ENCODE data around the gene NF1. TPM values are rescaled to one million over a fixed set of nuclear protein-coding genes. Genes with fewer than 3 reads are reported as not detected.
"Not testable (repeated sequence)": the region's sequence is repeated elsewhere in the genome, so short reads cannot be mapped to it uniquely, and the experiment has no call there.

The NF1 gene
- polyA plus RNA-seq, 3 donors from 2014 or later, result 2.1 to 4.7 (median 3.5) TPM

- no peak for DNase-seq
- Mint-ChIP-seq H3K4me1 (no peaks in the 10 kb centered on the region), H3K27me3 (ENCODE audit: low read depth in 3 of 3) (no peaks in the 10 kb centered on the region), H3K4me3 (no peak overlapping the region), H3K36me3 (peaks cover 8 to 21% (median 9%) of the 10 kb centered on the region in 3 donors), H3K27ac (no peak overlapping the region), H3K9me3 (no peaks in the 10 kb centered on the region)
Observed at GRCh38 chr17:31339906-31340661, 245.3 kb downstream of the NF1 start.

DNA sequence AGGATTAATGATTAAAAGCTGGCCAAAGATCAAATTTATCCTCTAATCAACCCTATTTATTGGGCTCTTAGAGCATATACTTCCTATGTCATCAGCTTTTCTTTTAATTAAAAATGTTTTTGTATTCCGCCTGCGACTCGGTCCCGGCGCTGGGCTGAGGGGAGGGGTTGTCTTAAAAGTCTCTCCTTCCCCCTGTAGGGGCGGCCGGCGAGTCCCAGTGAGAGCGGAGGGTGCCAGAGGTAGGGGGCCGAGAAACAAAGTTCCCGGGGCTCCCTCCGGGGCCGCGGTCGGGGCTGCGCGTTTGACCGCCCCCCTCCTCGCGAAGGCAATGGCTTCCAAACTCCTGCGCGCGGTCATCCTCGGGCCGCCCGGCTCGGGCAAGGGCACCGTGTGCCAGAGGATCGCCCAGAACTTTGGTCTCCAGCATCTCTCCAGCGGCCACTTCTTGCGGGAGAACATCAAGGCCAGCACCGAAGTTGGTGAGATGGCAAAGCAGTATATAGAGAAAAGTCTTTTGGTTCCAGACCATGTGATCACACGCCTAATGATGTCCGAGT lies 250.5 kb downstream of the NF1 start:
- peaks cover 7 to 20% (median 14%) of the 10 kb centered on the region in 3 donors for H3K36me3 Mint-ChIP-seq
- DNase-seq; H3K27ac Mint-ChIP-seq; H3K4me3 Mint-ChIP-seq; H3K9me3 Mint-ChIP-seq; H3K27me3 Mint-ChIP-seq (ENCODE audit: low read depth in 3 of 3); H3K4me1 Mint-ChIP-seq: not testable (repeated sequence)

DNA sequence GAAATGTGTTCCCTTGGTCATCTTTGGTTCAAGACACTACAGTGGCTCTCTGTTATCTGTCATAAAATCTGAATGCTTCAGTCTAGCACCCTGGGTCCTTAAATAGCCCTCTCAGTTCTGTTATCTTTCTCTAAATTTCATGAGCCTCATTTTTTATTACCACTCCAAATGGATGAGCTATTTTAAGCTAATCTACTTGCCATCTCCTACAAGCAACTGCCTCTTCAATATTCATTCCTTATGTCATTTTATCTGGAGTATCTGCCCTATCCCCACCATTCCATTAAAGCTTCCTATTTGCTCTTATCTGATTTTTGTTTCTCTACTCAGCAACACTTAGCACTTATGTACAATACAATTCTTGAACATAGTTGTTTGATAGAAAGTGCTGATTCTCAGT lies 254.7 kb downstream of the NF1 start:
- H3K36me3 Mint-ChIP-seq, result peaks cover 13 to 32% (median 29%) of the 10 kb centered on the region in 3 donors

GRCh38 chr17:31355935-31356334 lies 261.2 kb downstream of the NF1 start:
- no peaks in the 10 kb centered on the region for H3K4me1 Mint-ChIP-seq
- no peak overlapping the region for H3K27ac Mint-ChIP-seq
- DNase-seq, result no peak
- H3K4me3 Mint-ChIP-seq, result no peak overlapping the region
- H3K27me3 Mint-ChIP-seq (ENCODE audit: low read depth in 3 of 3), result no peaks in the 10 kb centered on the region
- peaks cover 26 to 58% (median 40%) of the 10 kb centered on the region in 3 donors for H3K36me3 Mint-ChIP-seq
- H3K9me3 Mint-ChIP-seq, result no peaks in the 10 kb centered on the region

More for the DNA sequence above, 254.7 kb downstream of the NF1 start:
- peaks cover 0 to 3% of the 10 kb centered on the region in 2 donors for H3K4me1 Mint-ChIP-seq
- H3K27me3 Mint-ChIP-seq (ENCODE audit: low read depth in 3 of 3), result no peaks in the 10 kb centered on the region
- H3K9me3 Mint-ChIP-seq, result no peaks in the 10 kb centered on the region
- DNase-seq, result no peak
- H3K27ac Mint-ChIP-seq, result no peak overlapping the region
- no peak overlapping the region for H3K4me3 Mint-ChIP-seq

GRCh38 chr17:31357091-31357490 lies 262.3 kb downstream of the NF1 start:
- H3K4me1 Mint-ChIP-seq, result no peaks in the 10 kb centered on the region
- H3K36me3 Mint-ChIP-seq, result peaks cover 29 to 61% (median 41%) of the 10 kb centered on the region in 3 donors
- DNase-seq, result no peak
- H3K9me3 Mint-ChIP-seq, result no peaks in the 10 kb centered on the region
- H3K27ac Mint-ChIP-seq, result no peak overlapping the region
- H3K27me3 Mint-ChIP-seq (ENCODE audit: low read depth in 3 of 3), result peaks cover 0 to 2% (median 0%) of the 10 kb centered on the region in 3 donors
- H3K4me3 Mint-ChIP-seq, result no peak overlapping the region

- Mint-ChIP-seq H3K27me3 (ENCODE audit: low read depth in 3 of 3) (peaks cover 0 to 2% (median 0%) of the 10 kb centered on the region in 3 donors), H3K27ac (no peak overlapping the region), H3K4me1 (no peaks in the 10 kb centered on the region), H3K4me3 (no peak overlapping the region), H3K9me3 (no peaks in the 10 kb centered on the region), H3K36me3 (peaks cover 29 to 67% (median 37%) of the 10 kb centered on the region in 3 donors)
- no peak for DNase-seq
Observed at GRCh38 chr17:31357839-31358394, 263.1 kb downstream of the NF1 start.

DNA sequence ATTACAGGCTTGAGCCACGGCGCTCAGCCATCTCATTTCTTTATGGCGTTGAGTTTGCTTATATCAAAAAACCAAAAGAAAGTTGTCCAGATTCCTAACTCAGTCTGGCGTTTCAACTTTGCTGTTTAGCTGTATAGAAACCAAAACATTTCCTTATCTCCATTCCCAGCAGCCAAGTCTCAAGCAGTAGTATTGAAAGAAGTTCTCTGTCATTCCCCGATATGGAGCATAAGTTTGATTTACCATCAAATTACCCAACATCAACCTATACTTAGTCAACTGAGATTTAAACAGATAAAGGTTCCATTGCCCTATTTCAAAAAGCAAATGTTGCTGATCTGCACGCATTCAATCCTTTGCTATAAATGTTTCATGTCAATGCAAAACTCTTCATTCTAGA lies 269.2 kb downstream of the NF1 start:
- Mint-ChIP-seq H3K4me3 (no peak overlapping the region), H3K27ac (no peak overlapping the region), H3K27me3 (ENCODE audit: low read depth in 3 of 3) (peaks cover 0 to 2% (median 0%) of the 10 kb centered on the region in 3 donors), H3K4me1 (no peaks in the 10 kb centered on the region), H3K36me3 (peaks cover 22 to 41% (median 30%) of the 10 kb centered on the region in 3 donors), H3K9me3 (no peaks in the 10 kb centered on the region)
- no peak for DNase-seq

GRCh38 chr17:31366088-31366487 lies 271.3 kb downstream of the NF1 start:
- no peaks in the 10 kb centered on the region for H3K9me3 Mint-ChIP-seq
- H3K36me3 Mint-ChIP-seq, result peaks cover 14 to 24% (median 20%) of the 10 kb centered on the region in 3 donors
- H3K27ac Mint-ChIP-seq, result peak overlapping the region in 1 of 6 donors; percentile 23
- no peak overlapping the region for H3K4me3 Mint-ChIP-seq
- H3K27me3 Mint-ChIP-seq (ENCODE audit: low read depth in 3 of 3), result peaks cover 0 to 2% (median 0%) of the 10 kb centered on the region in 3 donors
- no peak for DNase-seq
- no peaks in the 10 kb centered on the region for H3K4me1 Mint-ChIP-seq

DNA sequence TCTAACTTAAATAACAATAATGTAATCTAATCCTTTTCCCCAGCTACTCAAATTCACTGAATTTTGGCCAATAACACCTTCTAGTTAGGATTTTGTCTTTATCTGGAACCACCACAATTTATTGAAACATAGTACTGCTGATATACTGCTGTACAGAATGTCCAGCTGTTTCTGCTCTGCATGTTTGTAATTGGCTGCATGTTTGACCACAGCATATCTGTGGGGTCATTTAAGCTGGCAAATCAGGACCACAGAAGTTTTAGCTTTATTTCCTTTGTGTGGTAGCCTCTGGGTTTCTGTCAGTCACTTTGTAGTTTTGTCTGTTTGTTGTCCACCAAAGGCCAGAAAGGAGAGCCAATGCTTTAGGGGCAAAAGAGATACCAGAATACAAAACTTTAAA lies 274.5 kb downstream of the NF1 start:
- Mint-ChIP-seq H3K36me3 (peaks cover 5 to 9% (median 8%) of the 10 kb centered on the region in 3 donors), H3K27ac (peak overlapping the region in 1 of 6 donors; percentile 39), H3K27me3 (ENCODE audit: low read depth in 3 of 3) (no peaks in the 10 kb centered on the region), H3K9me3 (no peaks in the 10 kb centered on the region), H3K4me3 (no peak overlapping the region), H3K4me1 (peaks cover 0 to 2% of the 10 kb centered on the region in 2 donors)
- no peak for DNase-seq

DNA sequence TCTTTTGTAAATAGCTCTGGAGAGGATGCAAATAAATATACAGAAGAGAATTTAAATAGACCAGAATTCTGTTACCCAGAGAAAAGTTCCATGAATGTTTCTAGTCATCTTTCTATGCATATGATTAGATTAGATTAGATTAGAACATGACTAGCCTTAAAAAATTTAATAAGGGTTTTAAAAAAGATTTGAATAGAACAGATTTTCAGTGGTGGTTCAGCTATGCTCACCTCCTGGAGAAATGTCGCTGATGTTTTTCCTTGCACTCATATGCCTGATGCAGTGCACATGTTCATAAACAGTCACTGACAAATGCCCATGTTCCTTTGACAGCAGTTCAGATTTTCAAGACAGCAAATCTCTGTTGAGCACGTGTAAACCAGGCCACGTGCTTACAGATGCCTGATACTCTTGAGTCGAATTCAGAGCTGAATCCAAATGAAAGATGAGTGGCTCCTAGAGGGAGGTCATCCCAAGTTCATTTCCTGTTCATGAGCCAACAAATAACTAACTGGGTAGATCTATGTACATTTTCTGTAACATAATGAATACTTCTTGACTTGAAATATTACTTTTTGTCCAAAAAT lies 276.8 kb downstream of the NF1 start:
- Mint-ChIP-seq H3K36me3 (peaks cover 4 to 7% (median 5%) of the 10 kb centered on the region in 3 donors), H3K4me3 (no peak overlapping the region), H3K9me3 (no peaks in the 10 kb centered on the region), H3K27ac (no peak overlapping the region), H3K4me1 (peaks cover 0 to 2% of the 10 kb centered on the region in 2 donors), H3K27me3 (ENCODE audit: low read depth in 3 of 3) (no peaks in the 10 kb centered on the region)
- DNase-seq, result no peak

DNA sequence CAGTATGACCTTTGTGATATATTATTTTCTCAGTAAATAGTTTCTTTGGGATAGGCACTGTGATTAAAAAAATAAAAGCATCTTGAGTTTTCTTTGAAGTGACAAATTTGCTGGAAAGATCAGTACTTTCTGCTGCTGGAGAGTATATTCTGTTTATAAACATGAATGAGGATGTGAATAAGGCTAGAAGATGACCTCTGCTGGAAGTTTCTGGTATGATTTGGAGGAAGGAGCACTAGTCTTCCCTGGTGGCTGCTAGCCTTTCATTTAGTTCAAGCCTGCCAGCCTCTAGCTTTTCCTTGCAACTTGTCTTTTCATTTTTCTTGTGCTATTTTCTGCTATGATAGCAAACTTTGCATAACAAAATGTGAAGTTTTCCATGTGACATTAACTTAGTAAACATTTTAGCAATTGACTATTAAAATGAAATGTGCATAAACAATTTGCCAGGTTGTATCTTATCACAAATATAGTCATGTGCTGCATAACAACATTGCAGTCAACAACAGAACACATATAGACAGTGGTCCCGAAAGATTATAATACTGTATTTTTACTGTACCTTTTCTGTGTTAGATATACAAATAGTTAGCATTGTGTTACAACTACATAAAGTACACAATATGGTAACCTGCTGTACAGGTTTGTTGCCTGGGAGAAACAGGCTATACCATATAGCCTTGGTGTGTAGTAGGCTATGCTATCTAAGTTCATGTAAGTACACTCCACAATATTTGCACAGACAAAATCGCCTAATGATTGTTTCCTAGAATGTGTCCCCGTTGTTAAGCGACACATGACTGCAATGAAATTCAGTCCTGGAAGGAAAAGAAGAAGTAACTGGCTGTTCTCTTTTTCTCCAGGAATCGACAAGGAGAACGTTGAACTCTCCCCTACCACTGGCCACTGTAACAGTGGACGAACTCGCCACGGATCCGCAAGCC lies 278.6 kb downstream of the NF1 start:
- Mint-ChIP-seq H3K36me3 (peaks cover 0 to 15% (median 9%) of the 10 kb centered on the region in 3 donors), H3K9me3 (no peaks in the 10 kb centered on the region), H3K27ac (peak overlapping the region in 1 of 6 donors; percentile 25), H3K4me1 (peaks cover 0 to 2% of the 10 kb centered on the region in 2 donors), H3K27me3 (ENCODE audit: low read depth in 3 of 3) (peaks cover 0 to 2% (median 0%) of the 10 kb centered on the region in 3 donors), H3K4me3 (no peak overlapping the region)
- peak; percentile 30 to 46 (median 36) for DNase-seq

DNA sequence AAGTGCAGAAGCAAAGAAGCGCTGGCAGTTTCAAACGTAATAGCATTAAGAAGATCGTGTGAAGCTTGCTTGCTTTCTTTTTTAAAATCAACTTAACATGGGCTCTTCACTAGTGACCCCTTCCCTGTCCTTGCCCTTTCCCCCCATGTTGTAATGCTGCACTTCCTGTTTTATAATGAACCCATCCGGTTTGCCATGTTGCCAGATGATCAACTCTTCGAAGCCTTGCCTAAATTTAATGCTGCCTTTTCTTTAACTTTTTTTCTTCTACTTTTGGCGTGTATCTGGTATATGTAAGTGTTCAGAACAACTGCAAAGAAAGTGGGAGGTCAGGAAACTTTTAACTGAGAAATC lies 279.3 kb downstream of the NF1 start:
- Mint-ChIP-seq H3K9me3 (no peaks in the 10 kb centered on the region), H3K27ac (peak overlapping the region in 2 of 6 donors; percentile 2 to 25), H3K4me3 (no peak overlapping the region), H3K27me3 (ENCODE audit: low read depth in 3 of 3) (peaks cover 0 to 2% (median 0%) of the 10 kb centered on the region in 3 donors), H3K4me1 (peaks cover 0 to 2% of the 10 kb centered on the region in 2 donors), H3K36me3 (peaks cover 0 to 18% (median 9%) of the 10 kb centered on the region in 3 donors)
- DNase-seq, result no peak

GRCh38 chr17:31374503-31374902 lies 279.7 kb downstream of the NF1 start:
- H3K4me3 Mint-ChIP-seq, result no peak overlapping the region
- DNase-seq, result no peak
- peaks cover 0 to 20% (median 9%) of the 10 kb centered on the region in 3 donors for H3K36me3 Mint-ChIP-seq
- H3K27ac Mint-ChIP-seq, result peak overlapping the region in 1 of 6 donors; percentile 2
- H3K4me1 Mint-ChIP-seq, result peaks cover 0 to 2% of the 10 kb centered on the region in 2 donors
- peaks cover 0 to 2% (median 0%) of the 10 kb centered on the region in 3 donors for H3K27me3 Mint-ChIP-seq (ENCODE audit: low read depth in 3 of 3)
- H3K9me3 Mint-ChIP-seq, result no peaks in the 10 kb centered on the region
